ENCODE measurements around the gene FRZB. TPM values are rescaled to one million over a fixed set of nuclear protein-coding genes. Genes with fewer than 3 reads are reported as not detected.

The FRZB gene
- total RNA-seq, 1 experiment from 2014 or later, result 1.9 TPM

GRCh38 chr2:182814380-182814779 lies 52.1 kb downstream of the FRZB start (continued):
- TF ChIP-seq E2F5 (CRISPR knock-in tag; IDR thresholded peaks at IDR 0.05) (no peak), ZNF317 (CRISPR knock-in tag; IDR thresholded peaks at IDR 0.05; ENCODE audit: borderline replicate concordance, low read depth) (no peak), TP53 (CRISPR knock-in tag; IDR thresholded peaks at IDR 0.05) (no peak), RELA (CRISPR knock-in tag; IDR thresholded peaks at IDR 0.05; ENCODE audit: borderline replicate concordance) (no peak), NR3C1 (CRISPR knock-in tag; conservative IDR thresholded peaks at IDR 0.05; ENCODE audit: low read depth) (no peak)
- TF ChIP-seq, protein P1, sequence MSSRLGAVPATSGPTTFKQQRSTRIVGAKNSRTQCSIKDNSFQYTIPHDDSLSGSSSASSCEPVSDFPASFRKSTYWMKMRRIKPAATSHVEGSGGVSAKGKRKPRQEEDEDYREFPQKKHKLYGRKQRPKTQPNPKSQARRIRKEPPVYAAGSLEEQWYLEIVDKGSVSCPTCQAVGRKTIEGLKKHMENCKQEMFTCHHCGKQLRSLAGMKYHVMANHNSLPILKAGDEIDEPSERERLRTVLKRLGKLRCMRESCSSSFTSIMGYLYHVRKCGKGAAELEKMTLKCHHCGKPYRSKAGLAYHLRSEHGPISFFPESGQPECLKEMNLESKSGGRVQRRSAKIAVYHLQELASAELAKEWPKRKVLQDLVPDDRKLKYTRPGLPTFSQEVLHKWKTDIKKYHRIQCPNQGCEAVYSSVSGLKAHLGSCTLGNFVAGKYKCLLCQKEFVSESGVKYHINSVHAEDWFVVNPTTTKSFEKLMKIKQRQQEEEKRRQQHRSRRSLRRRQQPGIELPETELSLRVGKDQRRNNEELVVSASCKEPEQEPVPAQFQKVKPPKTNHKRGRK (CRISPR knock-in tag; IDR thresholded peaks at IDR 0.05; ENCODE audit: borderline replicate concordance), result no peak

DNA sequence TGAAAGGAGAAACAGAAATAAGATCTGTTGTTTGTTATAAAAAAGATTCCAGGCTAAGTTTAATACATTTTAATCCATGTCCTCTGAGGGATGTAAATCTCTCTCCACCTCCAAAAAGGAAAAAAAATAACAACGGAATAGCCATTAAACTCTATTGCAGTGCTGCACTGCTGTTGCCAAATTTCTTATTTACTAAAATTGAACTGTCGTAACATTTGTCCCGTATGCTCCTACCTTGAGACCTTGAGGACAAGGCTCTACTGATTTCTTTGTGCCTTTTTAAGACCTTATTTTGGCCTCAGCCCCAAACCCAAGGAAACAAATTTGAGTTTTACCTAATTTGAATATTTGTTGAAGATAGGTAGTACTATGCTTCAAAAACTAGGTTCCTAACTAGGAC lies 56.4 kb downstream of the FRZB start:
- H3K36me3 Mint-ChIP-seq, result no peaks in the 10 kb centered on the region
- H3K27ac Mint-ChIP-seq, result no peak overlapping the region
- peaks cover 17% of the 10 kb centered on the region for H3K27me3 Mint-ChIP-seq (ENCODE audit: low read depth)
- POLR2A ChIA-PET, result no interaction called here
- CTCF ChIA-PET, result no interaction called here
- ATAC-seq, result no peak
- no peak for DNase-seq (ENCODE audit: low spot score)
- peaks cover 4% of the 10 kb centered on the region for H3K4me1 Mint-ChIP-seq
- TF ChIP-seq ZNF671 (CRISPR knock-in tag; IDR thresholded peaks at IDR 0.05) (no peak), ESRRA (CRISPR knock-in tag; IDR thresholded peaks at IDR 0.05; ENCODE audit: borderline replicate concordance) (no peak), AR (CRISPR knock-in tag; IDR thresholded peaks at IDR 0.05) (no peak), ELF4 (CRISPR knock-in tag; IDR thresholded peaks at IDR 0.05; ENCODE audit: low read depth) (no peak), ZBTB43 (CRISPR knock-in tag; IDR thresholded peaks at IDR 0.05) (no peak), NR3C1 (CRISPR knock-in tag; conservative IDR thresholded peaks at IDR 0.05; ENCODE audit: low read depth) (no peak), RELA (CRISPR knock-in tag; IDR thresholded peaks at IDR 0.05; ENCODE audit: borderline replicate concordance) (no peak), E2F5 (CRISPR knock-in tag; IDR thresholded peaks at IDR 0.05) (no peak), ZBTB21 (CRISPR knock-in tag; IDR thresholded peaks at IDR 0.05; ENCODE audit: borderline replicate concordance) (no peak), FOXP1 (CRISPR knock-in tag; IDR thresholded peaks at IDR 0.05; ENCODE audit: borderline replicate concordance) (no peak), ZNF121 (CRISPR knock-in tag; IDR thresholded peaks at IDR 0.05) (no peak), ZNF532 (CRISPR knock-in tag; IDR thresholded peaks at IDR 0.05; ENCODE audit: borderline replicate concordance) (no peak), CREM (CRISPR knock-in tag; IDR thresholded peaks at IDR 0.05) (no peak), PRRX2 (CRISPR knock-in tag; IDR thresholded peaks at IDR 0.05) (no peak)
- TF ChIP-seq, protein P2, sequence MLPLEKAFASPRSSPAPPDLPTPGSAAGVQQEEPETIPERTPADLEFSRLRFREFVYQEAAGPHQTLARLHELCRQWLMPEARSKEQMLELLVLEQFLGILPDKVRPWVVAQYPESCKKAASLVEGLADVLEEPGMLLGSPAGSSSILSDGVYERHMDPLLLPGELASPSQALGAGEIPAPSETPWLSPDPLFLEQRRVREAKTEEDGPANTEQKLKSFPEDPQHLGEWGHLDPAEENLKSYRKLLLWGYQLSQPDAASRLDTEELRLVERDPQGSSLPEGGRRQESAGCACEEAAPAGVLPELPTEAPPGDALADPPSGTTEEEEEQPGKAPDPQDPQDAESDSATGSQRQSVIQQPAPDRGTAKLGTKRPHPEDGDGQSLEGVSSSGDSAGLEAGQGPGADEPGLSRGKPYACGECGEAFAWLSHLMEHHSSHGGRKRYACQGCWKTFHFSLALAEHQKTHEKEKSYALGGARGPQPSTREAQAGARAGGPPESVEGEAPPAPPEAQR (CRISPR knock-in tag; IDR thresholded peaks at IDR 0.05), result no peak
- TF ChIP-seq, protein P3, sequence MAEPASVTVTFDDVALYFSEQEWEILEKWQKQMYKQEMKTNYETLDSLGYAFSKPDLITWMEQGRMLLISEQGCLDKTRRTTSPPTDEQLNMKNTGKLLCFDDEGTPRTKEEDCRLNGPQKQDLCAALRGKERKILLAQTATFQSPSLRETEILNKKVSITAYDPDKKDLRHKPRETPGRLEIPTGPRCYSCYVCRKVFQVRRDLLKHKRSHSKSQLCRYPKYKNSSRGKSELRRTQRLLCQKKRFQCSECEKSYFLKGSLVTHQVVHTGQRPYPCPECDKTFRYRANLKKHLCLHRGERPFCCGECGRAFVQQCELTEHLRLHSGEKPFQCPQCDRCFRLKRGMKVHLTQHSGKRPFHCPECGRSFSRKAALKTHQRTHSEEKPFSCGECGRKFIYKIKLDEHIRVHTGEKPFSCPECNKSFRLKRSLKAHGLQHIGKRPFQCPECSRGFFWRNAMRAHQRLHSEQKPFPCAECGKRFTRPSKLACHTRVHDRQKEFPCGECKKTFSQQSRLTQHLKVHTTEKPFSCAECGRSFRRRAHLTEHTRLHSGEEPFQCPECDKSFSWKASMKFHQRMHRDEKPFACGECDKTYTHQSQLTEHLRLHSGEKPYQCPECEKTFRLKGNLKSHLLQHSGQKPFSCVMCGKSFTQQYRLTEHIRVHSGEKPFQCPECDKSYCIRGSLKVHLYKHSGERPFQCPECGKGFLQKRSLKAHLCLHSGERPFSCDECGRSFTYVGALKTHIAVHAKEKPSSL (CRISPR knock-in tag; conservative IDR thresholded peaks at IDR 0.05), result no peak
- H3K9me3 Mint-ChIP-seq, result no peaks in the 10 kb centered on the region
- no peak overlapping the region for H3K4me3 Mint-ChIP-seq
